GM21576 (cell line): Measurements from ENCODE around the gene OR10P1.

ENCODE experiments used
- ATAC-seq: cut with Tn5 transposase; IDR thresholded peaks from one replicate; pipeline ENCODE4 v1.9.1; 2021; ENCODE audit warnings: mild to moderate bottlenecking, moderate library complexity; ENCODE audit not compliant: unreplicated experiment

OR10P1 gene

GRCh38 chr12:55682087-55682796, 45.5 kb downstream of the OR10P1 start:
- no peak for ATAC-seq

- no peak for ATAC-seq
Observed at GRCh38 chr12:55683676-55684075, 47.0 kb downstream of the OR10P1 start.

DNA sequence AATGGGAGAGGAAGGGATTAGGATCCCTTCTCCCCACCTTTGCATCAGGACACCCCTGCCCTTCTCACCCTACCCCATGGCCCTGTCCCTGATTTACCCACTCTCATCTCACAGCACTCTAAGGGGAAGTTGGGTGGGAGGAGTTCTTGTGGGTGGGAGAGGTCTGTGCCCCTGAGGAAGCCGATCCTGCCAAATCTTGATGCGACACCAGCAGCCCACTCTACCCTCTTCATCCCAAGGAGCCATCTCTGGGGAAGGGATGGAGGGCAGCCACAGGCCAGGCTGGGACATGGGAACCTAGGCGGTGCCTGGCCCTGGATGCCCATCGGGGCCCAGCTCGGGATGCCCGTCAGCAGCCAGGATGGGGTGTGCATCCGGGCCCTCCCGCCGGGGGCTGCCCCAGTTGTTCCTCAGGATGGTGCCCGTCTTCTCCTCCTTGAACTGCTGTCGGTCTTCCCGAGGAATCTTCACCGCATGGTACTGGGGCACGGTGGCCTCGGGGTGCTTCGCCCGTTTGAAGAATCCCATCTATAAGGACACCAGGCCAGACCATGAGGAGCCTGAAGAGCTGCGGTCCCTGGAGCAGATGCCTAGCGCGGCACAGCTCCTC, 48.2 kb downstream of the OR10P1 start:
- ATAC-seq, result no peak

DNA sequence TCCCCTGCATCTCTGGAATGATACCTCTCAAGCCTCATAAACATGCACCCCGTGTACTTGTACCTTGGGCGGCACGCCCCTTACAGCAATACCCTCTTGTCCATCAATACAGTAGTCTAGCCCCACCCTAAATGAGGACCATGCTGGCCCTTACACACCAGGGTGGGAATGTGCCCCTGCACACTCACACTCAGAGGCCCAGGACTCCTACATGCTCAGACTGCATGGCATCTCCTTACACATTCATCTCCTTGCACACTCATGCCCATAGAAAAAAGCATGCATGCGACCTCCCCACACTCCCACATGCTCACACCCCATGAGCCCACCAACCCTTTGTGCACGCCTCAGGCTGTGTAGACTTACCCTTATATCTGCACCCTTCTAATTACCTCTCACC, 49.0 kb downstream of the OR10P1 start:
- ATAC-seq, result no peak

- ATAC-seq, result no peak
Observed at GRCh38 chr12:55686366-55687010, 49.8 kb downstream of the OR10P1 start.
